Smooth muscle cell (in vitro differentiated cells): Measurements from ENCODE around the gene ATP8A1. TPM values are rescaled to one million over a fixed set of nuclear protein-coding genes. Genes with fewer than 3 reads are reported as not detected.

Experiments
- DNase-seq: peaks from one replicate; lab custom pipeline; 2025; ENCODE audit not compliant: unreplicated experiment; lab: John Stamatoyannopoulos, UW
- H2AFZ ChIP-seq: fragments of 200-600 bp; sonication (generic); 2 replicates; pipeline ENCODE4 v1.6.0; 2016; ENCODE audit warnings: antibody characterized with exemption, low read depth, mild to moderate bottlenecking
- H3F3A ChIP-seq: fragments of 200-600 bp; sonication (generic); 2 replicates; pipeline ENCODE4 v1.6.0; 2017; ENCODE audit warnings: antibody characterized with exemption, low read depth
- H3K27ac ChIP-seq: fragments of 200-600 bp; sonication (generic); 2 replicates; pipeline ENCODE4 v1.5.1; 2016; ENCODE audit warnings: low read depth, mild to moderate bottlenecking
- H3K27me3 ChIP-seq: fragments of 200-600 bp; sonication (generic); 2 replicates; pipeline ENCODE4 v1.6.1; 2016; ENCODE audit warnings: low read depth, mild to moderate bottlenecking
- H3K36me3 ChIP-seq: fragments of 200-600 bp; sonication (generic); 2 replicates; pipeline ENCODE4 v1.5.1; 2016; ENCODE audit warnings: low read depth
- H3K4me1 ChIP-seq: fragments of 200-600 bp; sonication (generic); 2 replicates; pipeline ENCODE4 v1.5.1; 2016; ENCODE audit warnings: low read depth
- H3K4me2 ChIP-seq: fragments of 200-600 bp; sonication (generic); 2 replicates; pipeline ENCODE4 v1.6.0; 2016; ENCODE audit warnings: mild to moderate bottlenecking
- H3K4me3 ChIP-seq: fragments of 200-600 bp; sonication (generic); 2 replicates; pipeline ENCODE4 v1.5.1; 2016; ENCODE audit warnings: mild to moderate bottlenecking
- H3K79me2 ChIP-seq: fragments of 200-600 bp; sonication (generic); 2 replicates; pipeline ENCODE4 v1.6.0; 2016; ENCODE audit warnings: low read depth, mild to moderate bottlenecking
- H3K9ac ChIP-seq: fragments of 200-600 bp; sonication (generic); 2 replicates; pipeline ENCODE4 v1.6.0; 2016; ENCODE audit warnings: low read depth
- H3K9me3 ChIP-seq: fragments of 200-600 bp; sonication (generic); replicated peaks from 2 replicates; pipeline ENCODE4 v1.5.1; 2016; ENCODE audit warnings: low read depth
- H4K20me1 ChIP-seq: fragments of 200-600 bp; sonication (generic); 2 replicates; pipeline ENCODE4 v1.6.0; 2016; ENCODE audit warnings: low read depth
- CTCF ChIP-seq: fragments of 200-600 bp; sonication (generic); IDR thresholded peaks from 2 replicates; pipeline ENCODE4 v1.5.1; 2017; ENCODE audit warnings: borderline replicate concordance, mild to moderate bottlenecking, antibody characterized with exemption; ENCODE audit not compliant: insufficient read depth, poor library complexity, severe bottlenecking
- WGBS: methylation state at CpG from one replicate; pipeline ENCODE4 v1.1.7; 2016; ENCODE audit warnings: low lambda C conversion rate; 5-methylcytosine and 5-hydroxymethylcytosine counted together
- polyA plus RNA-seq: library from polyadenylated mRNA; unstranded; fragments of >200 nt; fragmentation: Nextera tagmentation; extraction: Ambion mirVana; gene quantifications from 2 replicates; pipeline ENCODE4 v1.2.1, GENCODE V29; 2016
- total RNA-seq: library from RNA; depleted of rRNA; stranded (reverse); fragments of >200 nt; gene quantifications from 2 replicates; pipeline ENCODE4 v1.2.3, GENCODE V29; 2014

ATP8A1 gene
- total and polyA plus RNA-seq, 2 experiments from 2014 or later, result 1.8 TPM; not detected in 1

- Histone ChIP-seq H3F3A (no peaks in the 10 kb centered on the region), H3K36me3 (no peaks in the 10 kb centered on the region), H3K4me3 (no peak overlapping the region), H3K27me3 (no peaks in the 10 kb centered on the region), H3K9ac (no peak overlapping the region), H3K27ac (no peak overlapping the region), H3K9me3 (no peaks in the 10 kb centered on the region), H4K20me1 (no peaks in the 10 kb centered on the region), H3K4me1 (no peaks in the 10 kb centered on the region), H3K79me2 (no peaks in the 10 kb centered on the region), H2AFZ (no peak overlapping the region), H3K4me2 (no peak overlapping the region)
- WGBS, result 75% methylated on average over 3 of the region's 3 CpGs
- DNase-seq, result no peak
- no peak for TF ChIP-seq CTCF
Measured at GRCh38 chr4:42458657-42459056, 198.2 kb downstream of the ATP8A1 start.

- H3K4me2 ChIP-seq, result no peak overlapping the region
- no peaks in the 10 kb centered on the region for H3F3A ChIP-seq
- DNase-seq, result no peak
- no peaks in the 10 kb centered on the region for H4K20me1 ChIP-seq
- no peak overlapping the region for H3K4me3 ChIP-seq
- no peak for TF ChIP-seq CTCF
- H3K9ac ChIP-seq, result no peak overlapping the region
- H3K9me3 ChIP-seq, result no peaks in the 10 kb centered on the region
- H3K4me1 ChIP-seq, result no peaks in the 10 kb centered on the region
- no peak overlapping the region for H3K27ac ChIP-seq
- no peaks in the 10 kb centered on the region for H3K36me3 ChIP-seq
- H3K27me3 ChIP-seq, result no peaks in the 10 kb centered on the region
- no peak overlapping the region for H2AFZ ChIP-seq
- WGBS, result 78% methylated on average over 2 of the region's 2 CpGs
- H3K79me2 ChIP-seq, result no peaks in the 10 kb centered on the region
Measured at GRCh38 chr4:42454755-42455420, 202.0 kb downstream of the ATP8A1 start.

- Histone ChIP-seq H3K4me2 (no peak overlapping the region), H3K27ac (no peak overlapping the region), H3K9me3 (no peaks in the 10 kb centered on the region), H4K20me1 (no peaks in the 10 kb centered on the region), H3K79me2 (no peaks in the 10 kb centered on the region), H3K36me3 (no peaks in the 10 kb centered on the region), H3F3A (no peaks in the 10 kb centered on the region), H3K9ac (no peak overlapping the region), H3K27me3 (no peaks in the 10 kb centered on the region), H3K4me1 (no peaks in the 10 kb centered on the region), H3K4me3 (no peak overlapping the region), H2AFZ (no peak overlapping the region)
- TF ChIP-seq CTCF, result no peak
- no peak for DNase-seq
- WGBS, result 91% methylated on average over 1 of the region's 1 CpG
Measured at GRCh38 chr4:42453612-42454011, 203.3 kb downstream of the ATP8A1 start.

GRCh38 chr4:42452823-42453222 is 204.1 kb downstream of the ATP8A1 start:
- 74% methylated on average over 3 of the region's 3 CpGs for WGBS

More at GRCh38 chr4:42452823-42453222, 204.1 kb downstream of the ATP8A1 start:
- Histone ChIP-seq H3K79me2 (no peaks in the 10 kb centered on the region), H3K36me3 (no peaks in the 10 kb centered on the region), H3K9ac (no peak overlapping the region), H3K4me2 (no peak overlapping the region), H3K4me3 (no peak overlapping the region), H3F3A (no peaks in the 10 kb centered on the region), H3K4me1 (no peaks in the 10 kb centered on the region), H3K27ac (no peak overlapping the region), H2AFZ (no peak overlapping the region), H4K20me1 (no peaks in the 10 kb centered on the region), H3K27me3 (no peaks in the 10 kb centered on the region), H3K9me3 (no peaks in the 10 kb centered on the region)
- no peak for TF ChIP-seq CTCF
- no peak for DNase-seq
